8988T (cell line): ENCODE results near the gene ZNF189.

Experiments
- DNase-seq: peaks from one replicate; pipeline ENCODE4 v3.0.0; 2011

ZNF189 gene

DNA sequence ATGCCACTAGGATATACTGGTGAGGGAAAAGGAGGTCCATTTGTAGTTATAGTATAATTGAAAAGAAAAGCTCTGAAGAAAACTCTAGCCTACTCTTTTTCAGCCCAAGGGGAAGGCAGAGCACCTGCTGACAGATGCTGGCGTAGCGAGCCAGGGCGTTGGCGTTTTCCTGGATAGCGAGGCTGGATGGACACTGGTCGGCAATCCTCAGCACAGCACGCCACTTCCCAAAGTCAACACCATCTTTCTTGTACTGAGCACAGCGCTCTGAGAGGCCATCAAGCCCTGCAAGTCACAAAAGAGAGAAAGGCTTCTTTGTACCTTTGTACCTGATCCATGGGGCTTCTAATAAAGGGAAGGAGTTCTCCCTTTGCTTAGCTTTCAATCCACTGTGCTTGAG lies 28.7 kb downstream of the ZNF189 start:
- no peak for DNase-seq

DNA sequence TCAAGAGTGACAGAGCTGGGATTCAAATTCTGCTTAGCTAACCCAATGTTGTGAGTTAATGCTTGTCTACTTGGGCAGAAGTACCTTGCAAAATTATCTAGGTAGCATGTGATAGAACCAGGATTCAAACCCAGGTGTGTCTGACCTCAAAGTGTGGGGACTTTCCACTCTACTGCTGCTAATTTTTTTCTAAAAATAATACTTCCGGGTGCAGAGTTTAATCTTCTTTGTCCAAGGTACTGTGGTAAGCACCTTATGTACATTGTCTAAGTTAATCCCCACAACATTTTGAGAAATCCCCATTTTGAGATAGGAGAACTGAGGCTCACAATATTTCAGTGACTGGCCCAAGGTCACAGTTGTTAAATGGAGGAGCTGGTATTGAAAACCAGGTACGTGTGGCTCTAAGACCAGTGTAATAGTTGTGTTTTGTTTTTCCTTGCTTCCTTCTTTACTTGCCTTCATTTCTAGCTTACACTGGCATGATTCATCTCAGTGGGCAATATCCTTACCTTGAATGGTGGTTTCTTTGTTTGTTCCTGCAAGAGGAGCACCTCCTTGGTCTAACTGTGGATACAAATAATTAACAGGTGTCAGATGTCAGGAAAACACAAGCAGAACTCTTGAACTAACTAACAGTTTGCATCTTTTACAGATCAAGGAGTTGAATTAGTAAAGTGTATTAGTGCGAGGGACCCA lies 29.5 kb downstream of the ZNF189 start:
- no peak for DNase-seq

DNA sequence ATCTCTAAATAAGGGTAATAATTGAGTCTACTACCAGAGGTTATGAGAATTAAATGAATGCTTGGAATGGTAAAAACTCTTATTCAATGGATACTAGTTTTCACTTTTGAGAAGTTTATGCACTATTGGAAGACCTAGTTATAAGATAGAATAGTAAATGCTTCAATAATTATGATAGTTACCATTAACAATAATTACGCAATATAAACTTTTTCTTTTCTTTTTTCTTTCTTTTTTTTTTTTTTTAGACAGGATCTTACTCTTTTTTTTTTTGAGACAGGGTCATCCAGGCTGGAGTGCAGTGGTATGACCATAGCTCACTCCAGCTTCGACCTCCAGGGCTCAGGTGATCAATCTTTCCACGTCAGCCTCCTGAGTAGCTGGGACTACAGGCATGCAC lies 30.3 kb downstream of the ZNF189 start:
- no peak for DNase-seq

DNA sequence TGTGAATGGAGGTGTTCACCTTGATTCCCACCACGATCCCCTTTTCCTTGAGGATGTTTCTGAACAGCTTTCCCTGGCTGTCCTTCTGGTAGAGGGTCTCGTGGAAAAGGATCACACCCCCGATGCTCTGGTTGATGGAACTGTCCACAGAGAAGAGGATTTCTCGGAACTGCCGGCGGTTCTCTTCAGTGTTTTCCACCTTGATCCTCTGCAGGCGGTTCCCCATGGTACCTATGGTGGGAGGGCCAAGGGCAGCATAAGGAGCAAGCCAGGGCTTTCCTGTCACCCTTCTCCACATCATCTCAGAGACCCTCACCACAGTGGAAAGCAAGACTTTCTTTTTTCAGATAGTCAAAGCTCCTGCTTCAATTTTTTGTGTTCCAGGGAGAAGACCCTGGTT lies 31.1 kb downstream of the ZNF189 start:
- no peak for DNase-seq

DNA sequence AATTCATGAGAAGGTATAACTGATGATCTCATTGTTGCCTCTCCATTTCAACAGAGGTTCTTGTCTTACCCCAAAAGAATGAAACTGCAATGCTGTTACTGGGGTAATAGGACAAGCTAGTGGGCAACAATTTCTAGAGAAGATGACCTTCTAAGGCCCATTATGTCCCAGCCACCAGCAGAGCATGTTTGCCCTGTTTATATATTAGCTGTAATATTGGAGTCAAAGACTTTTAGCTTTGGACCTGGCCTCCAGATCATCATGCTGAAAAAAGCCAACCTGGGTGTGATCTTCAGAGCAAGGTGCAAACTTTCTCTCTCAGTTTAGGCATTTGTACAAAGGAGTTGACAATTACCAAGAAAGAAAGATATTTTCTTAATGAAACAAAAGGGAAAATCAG lies 33.5 kb downstream of the ZNF189 start:
- DNase-seq, result no peak

DNA sequence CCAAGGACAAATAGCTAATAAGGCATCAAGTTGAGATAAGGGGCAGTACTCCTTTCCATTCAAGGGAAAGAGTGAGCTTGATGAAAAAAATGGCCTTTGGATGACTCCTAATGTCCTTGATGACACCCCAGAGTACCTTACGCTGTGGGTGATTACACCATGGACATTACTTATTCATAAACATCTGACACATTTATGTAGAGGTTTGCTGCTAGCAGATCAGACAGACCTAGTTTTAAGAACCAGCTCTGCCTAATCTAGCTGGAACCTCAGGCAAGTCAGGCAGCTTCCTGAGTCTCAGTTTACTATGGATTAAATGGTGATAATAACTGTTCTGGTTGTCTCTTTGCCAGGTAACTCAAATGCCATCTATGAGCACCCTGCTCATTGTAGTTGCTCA lies 34.1 kb downstream of the ZNF189 start:
- no peak for DNase-seq

DNA sequence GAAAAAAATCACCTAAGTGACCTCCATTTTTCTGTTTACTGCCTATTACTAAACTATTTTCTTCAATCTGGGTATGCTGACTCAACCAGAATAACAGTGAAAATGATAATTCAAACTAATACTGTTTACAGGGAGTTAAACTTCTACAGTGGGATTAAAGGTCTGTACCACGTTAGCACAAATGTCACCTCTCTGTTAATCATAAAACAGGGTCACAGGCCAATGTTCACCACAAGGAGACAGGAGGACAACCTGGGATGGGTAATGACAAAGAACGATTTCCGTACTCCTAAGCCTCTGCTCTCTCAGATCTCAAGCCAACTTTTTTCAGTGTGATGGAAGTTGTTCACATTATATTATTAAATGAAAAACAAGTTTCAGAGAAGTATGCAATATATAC lies 34.6 kb downstream of the ZNF189 start:
- DNase-seq, result no peak

DNA sequence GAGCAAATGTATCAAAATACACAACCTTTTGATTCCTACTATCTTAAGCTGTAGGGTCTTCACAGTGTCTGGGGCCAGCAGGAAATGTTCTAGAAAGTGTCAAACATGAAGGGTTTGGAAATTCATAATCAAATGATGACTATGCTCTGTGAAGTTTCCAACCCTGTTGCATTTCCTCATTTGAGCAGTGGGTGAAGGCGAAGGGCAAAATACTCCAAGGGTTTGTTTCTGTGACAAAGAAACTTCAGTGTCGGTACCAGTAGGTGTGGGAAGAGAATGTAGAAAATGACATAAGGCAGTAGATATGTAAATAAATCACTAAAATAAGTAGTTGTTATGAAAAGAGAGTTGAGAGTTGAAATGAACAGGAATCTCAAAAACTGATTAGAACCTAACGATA lies 36.3 kb downstream of the ZNF189 start:
- no peak for DNase-seq

DNA sequence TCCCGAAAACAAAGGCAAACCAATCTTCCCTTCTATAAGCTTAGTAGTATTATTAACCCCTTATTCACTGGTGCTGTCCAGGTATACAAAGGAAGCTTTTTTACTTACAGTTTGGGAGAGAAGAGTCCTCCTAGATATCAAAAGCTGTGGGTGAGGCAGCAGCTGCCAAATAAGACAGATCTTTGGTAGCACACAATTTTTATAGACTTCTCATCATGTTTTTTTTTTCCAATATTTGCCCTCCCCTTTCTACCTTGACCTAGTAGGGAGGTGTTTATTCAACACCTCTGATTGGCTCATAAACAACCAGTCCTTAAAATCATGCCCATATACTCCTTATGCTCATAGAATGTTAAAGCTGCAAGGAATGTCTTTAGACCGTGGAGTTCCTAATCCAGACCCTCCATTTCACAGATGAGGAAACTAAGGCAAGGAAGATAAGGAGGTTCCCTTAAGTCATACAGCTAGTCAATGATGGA lies 37.0 kb downstream of the ZNF189 start, which contains the start of gene ALDOB:
ALDOB (minus strand) TSS at position 174 of the 479 bp plus-strand sequence. CDS start 4,887 bp downstream, outside the sequence.
- no peak for DNase-seq

DNA sequence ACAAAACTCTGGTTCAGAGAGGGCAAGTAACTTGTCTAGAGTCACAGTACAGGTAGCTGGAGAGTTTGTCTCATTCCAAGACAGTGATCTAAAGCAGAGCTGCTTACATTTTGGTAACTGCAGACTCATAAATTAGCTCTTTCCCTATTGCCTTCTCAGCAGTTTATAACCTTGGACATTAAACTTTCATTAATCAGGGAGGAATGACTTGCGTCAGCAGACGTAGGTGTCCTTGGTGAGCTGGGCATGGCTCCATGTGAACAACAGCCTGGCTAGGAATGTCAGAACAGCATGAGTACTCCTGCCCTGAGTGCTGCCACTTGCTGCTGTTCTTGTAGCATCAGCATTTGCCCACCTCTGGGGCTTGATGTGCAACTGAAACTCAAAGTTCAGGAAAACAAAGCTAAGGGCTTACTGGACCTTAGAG lies 39.2 kb downstream of the ZNF189 start:
- no peak for DNase-seq

DNA sequence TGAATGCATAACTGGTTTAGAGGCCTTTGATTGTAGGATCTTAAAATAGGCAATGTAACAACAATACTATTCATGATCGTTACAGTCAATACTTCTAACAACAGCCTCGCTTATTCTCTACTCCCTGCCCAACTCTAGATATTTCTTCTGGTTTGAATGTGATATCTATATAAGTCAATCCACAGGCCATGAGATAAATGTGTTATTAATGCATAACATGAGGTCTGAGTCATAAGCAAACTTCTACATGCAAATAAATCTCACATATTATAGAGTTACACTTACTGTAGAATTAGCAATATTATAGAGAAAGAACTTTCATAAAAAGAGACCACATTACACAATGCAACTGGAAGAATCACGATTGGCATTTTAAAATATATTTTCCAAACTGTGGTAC lies 39.9 kb downstream of the ZNF189 start:
- DNase-seq, result no peak

DNA sequence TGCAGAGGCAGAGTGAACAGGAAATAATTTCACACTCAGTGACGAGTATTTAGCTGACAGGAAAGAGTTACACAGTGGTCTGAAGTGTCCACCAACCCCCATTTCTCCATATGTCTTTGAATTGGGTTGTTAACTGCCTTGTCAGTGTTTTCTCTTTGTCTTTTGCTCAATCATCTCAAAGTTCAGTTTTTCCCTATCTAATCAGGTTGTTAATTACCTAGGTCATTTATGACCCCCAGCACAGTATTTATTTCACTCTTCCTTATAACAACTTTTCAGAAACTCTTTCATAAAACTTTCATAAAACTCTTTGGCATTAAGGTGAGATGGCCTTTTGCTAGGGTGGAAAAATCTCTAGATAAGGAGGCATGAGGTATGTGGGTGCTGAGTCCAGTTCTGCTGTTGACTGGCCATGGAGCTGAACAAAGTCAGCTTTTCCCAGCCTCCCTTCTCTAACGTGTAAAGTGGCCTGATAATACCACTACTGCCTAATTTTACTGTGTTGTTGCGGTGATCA lies 42.1 kb downstream of the ZNF189 start:
- DNase-seq, result no peak

DNA sequence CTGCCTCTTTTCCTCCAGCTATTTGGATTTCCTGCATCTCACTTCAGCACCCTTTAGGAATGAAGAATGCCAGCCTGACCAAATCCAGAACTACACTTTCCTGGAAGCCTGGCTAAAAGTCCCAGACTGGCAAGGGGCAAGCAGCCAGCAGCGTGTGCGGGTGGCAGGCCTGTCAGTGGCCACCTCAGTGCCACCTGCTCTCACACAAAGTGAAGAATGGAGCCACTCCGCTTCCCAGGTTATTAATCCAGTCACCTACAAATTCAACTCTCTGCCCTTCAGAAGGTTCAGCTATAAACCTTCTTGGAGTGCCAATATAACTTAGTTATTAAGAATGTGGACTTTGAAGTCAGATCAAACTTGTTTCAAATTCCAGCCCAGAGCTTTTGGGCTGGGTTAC lies 43.7 kb downstream of the ZNF189 start:
- no peak for DNase-seq

DNA sequence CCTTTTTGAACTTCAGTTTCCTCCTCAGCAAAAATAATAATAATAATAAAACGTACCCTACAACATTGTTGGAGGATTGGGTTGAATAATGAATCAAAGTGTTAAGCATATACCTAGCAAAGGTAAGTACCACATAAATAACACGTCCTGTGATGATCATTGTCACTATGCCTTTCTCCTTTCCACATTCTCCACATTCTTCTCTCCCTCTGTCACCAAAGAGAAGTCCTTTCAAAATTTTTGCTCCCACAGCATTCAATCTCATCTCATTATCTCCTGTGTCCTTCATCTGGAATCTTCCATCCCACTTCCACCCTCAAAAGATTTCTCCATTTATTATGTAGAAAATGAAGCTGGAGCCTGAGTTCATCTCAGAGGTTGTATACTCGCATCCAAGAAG lies 44.1 kb downstream of the ZNF189 start:
- DNase-seq, result no peak

DNA sequence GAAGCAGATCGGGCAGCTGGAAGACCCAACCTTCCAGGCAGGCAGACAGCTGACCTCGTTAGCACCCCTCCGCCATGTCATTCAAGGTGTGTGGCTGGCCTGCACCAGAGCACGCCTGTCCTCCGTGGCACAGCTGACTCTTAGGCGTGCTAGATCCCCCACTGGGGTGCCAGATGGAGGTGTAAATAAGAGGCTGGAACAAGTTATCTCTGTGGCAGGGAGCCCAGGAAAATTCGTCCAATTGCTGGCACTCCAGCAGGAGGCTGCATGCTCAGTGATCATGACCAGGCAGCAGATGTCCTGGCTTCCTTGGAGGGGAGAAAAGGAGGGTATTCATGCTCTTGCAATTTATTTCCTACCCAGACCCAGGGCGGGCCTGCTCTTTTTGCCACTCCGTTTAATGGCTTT lies 44.7 kb downstream of the ZNF189 start:
- DNase-seq, result no peak

DNA sequence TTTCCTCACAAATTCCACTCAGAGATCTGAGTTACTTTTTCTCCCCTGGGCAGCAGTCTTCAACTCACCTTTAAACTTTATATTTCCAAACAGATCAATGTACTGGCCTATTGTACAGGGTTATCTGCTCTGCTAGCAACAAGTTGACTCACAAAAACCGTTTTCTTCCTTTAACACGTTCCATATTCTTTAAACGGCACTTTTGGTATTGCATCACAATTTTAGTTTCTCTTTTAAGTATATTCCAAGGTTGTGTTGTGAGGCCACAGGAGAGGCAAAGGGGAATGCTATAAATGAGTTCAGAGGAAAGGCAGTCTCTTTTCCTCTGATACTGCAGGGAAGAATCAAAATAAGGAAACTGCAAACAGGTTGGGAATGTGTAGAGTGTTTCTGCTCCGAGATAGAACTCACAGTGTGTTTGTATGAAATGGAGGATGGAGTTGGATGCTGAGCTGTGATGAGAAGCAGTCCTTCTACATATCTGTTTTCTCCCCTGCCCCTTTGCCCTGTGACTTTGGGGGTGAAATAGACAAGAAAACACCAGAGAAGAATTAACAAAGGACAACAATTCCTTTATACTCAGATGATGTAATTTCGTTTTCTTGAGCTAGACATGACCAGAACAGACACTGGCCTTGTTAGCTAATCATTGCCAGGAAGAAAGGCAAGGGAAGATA lies 46.8 kb downstream of the ZNF189 start:
- DNase-seq, result no peak

DNA sequence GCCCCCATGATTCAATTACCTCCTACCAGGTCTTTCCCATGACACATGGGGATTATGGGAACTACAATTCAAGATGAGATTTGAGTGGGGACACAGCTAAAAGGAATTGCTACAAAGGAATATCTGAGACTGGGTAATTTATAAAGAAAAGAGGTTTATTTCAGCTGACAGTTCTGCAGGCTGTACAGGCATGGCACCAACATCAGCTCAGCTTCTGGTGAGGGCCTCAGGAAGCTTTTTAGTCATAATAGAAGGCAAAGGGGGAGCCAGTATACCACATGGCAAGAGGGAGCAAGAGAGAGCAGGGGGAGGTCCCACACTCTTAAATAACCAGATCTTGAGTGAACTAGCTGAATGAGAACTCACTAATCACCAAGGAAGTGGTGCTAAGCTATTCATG lies 48.1 kb downstream of the ZNF189 start:
- no peak for DNase-seq

DNA sequence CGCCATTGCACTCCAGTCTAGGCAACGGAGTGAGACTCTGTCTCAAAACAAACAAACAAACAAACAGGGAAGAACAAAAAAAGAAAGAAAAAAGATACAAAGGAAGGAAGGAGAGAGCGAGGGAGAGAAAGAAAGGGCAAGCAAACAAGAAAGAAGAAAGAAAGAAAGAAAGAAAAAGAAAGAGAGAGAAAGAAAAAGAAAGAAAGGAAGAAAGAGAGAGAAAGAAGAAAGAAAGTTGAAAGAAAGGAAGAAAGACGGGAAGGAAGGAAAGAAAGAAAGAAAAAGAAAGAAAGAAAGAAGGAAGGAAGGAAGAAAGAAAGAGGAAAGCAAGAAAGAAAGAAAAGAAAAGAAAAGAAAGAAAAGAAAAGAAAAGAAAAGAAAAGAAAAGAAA lies 50.0 kb downstream of the ZNF189 start:
- DNase-seq, result no peak

DNA sequence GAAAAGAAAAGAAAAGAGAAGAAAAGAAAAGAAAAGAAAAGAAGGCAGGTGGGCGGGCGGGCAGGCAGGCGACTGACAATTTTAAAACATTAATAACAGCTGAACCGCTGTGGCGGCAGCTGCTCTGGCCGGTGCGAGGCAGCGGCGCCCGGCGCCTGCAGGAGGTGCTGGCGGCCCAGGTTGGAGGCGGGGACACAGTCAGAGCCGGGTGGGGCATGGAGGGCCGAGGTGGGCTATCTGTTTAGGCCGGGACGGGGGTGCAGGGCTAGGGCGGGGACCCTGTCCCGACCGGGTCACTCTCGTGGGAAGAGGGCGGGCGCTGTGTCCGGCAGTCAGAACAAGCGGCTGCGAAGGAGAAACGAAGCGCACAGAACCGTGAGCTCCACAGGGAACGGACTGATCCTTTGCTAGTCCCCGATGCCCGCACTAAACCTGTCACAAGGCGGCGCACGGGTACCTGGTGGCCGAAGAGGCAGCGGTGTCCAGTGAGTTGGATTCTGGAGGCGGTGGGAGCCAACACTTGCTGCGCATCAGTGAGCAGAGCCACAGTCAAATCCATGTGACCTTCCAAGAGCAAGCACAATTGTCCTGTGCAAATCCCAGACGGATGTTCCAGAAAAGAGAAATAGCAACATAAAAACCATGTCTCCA lies 50.5 kb downstream of the ZNF189 start:
- peak; percentile 79 for DNase-seq

DNA sequence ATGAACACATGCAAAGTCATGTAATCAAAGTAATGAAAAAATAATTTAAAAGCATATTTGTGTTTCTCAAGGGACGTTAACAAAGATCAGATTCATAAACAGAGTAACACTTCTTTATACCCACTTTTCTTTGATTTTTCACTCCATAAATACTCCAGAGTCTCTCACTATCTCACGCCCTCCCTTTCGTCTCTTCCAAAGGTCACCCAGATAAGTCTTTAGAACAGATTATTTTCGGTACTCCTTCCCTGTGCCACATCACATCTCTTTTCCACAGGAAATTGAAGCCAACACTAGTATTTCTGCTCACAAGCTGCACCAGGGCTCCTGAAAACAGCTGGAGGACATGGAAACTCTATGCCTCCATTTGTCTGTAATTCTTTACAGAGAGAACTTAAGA lies 52.3 kb downstream of the ZNF189 start:
- no peak for DNase-seq

DNA sequence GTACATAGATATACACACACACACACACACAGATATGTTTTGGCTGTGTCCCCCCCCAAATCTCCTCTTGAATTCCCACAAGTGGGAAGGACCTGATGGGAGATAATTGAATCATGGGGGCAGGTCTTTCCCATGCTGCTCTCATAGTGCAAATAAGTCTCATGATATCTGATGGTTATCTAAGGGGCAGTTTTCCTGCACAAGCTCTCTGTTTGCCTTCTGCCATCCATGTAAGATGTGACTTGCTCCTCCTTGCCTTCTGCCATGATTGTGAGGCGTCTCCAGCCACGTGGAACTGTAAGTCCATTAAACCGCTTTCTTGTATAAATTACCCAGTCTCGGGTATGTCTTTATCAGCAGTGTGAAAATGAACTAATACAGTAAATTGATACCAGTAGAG lies 52.8 kb downstream of the ZNF189 start:
- no peak for DNase-seq

DNA sequence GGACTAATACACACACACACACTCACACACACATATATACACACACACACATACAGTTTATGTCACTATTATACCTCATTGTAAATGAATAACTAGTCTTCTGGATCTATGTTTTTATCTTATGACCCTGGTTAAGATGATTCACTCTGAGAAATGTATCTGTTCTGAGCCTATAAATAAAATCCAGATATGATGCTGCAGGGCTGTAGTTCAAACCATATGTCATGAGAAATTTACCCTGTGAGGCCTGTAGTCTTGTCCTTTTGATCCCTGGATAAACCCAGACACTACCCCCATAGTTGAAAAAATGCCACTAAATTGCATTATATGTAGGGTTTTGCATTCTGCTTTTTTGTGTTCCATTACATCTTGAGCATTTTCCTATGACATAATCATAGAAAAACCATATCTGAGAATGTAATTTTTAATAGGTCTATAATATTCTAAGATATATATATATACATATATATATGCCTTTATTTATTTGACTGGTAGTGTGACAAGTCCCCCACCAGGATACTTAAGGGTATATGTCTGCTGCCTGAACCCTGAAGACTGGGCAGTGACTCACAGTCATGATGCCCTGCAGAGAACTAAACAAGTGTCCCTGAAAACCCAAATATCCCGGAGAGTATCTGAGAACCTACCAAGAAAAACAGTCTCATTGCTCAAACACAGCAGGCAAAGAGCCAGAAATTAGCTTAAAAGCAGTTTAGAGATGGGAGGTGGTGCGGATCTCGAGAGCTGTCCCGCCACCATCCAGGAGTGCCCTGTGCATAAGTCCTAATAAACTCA lies 55.3 kb downstream of the ZNF189 start:
- no peak for DNase-seq

DNA sequence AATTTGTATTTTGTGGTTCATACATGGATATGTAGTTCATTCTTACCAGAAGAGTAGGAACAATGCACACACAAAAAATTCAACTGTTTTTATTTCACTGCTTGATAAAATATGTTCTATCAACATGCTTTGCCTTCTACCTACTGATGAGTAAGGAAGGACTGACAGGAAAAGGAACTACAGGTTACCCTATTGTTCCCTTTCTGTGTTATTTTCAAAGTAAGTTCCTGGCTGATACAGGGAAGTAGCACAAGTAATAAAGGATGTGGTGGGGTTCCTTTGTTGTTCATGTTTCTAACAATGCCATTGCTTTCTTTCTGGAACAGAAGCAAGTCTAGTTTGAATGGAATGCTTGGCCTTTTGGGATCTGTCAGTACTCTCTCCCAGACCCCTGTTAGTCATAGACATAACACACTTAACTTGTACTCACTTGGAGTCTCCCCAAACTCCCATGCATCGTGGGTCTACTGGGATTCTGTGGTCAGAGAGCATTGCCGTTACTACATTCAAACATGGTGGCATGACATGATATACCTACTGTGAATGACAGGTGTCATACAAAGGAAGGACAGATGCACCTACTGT lies 57.1 kb downstream of the ZNF189 start:
- DNase-seq, result no peak
